ENCODE data around the gene CERS4. TPM values are rescaled to one million over a fixed set of nuclear protein-coding genes. Genes with fewer than 3 reads are reported as not detected.

CERS4 gene
- total and polyA plus RNA-seq, 2 donors (not counting 1 experiment from before 2014, with no cell fraction given): 104 to 125 TPM

DNA sequence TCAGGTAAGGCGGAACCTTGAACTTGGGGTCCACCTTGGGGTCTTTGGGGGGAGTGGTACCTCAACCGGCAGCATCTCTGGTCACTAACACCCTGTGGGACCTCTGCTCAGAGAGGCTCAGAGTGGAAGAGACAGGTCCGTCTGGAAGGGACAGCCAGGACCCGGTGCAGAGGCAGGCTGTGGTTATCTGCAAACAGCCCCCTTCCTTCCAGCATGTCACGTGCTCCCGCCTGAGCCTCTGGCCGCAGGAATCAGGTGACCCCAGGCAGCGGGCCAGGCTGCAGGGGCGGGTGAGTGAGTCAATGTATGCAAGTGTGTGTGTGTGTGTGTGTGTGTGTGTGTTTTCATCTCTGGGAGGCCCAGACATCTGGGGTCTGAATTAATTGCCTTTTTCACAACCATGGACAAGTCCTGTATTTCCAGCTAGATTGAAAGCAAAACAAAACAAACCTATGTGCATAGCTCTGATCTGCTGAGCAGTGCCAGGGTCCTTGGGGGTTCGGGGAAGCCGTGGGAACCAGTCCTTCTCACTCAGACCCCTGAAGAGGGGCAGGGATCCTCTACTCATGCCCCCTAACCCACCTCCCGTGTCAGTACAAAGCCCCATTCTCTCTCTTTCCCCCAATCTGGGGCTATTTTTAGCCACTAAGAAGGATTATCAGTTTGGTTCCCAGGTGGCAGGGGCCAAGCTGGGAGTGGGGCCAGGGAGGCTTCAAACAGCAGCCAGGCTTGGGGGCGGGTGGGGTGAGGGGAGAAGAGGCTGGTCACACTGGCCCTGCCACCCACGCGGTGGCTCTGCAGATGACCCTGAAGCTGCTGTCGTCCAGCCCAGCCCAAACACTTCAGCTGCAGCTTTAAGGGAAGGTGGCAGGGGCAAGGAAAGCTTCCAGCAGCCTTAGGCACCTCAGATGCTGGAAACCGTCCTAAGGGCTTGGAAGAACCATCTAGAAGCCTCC is 31.4 kb downstream of the CERS4 start:
- ChIA-PET POLR2A (interaction anchor here (0.6 to 1.4 kb wide), 4 partner anchors 10 to 410 kb away, joined by 3 to 5 read pairs (median 4); no protein-coding TSS in a partner anchor), CTCF (interaction anchor here (0.8 to 4.6 kb wide), 5 partner anchors 12 to 239 kb away, joined by 3 to 29 read pairs (median 4); no protein-coding TSS in a partner anchor)
- Mint-ChIP-seq H3K9me3 (ENCODE audit: insufficient read depth) (no peaks in the 10 kb centered on the region), H3K4me1 (peaks cover 52% of the 10 kb centered on the region), H3K27me3 (no peaks in the 10 kb centered on the region), H3K27ac (peak overlapping the region; percentile 77), H3K4me3 (peak overlapping the region; percentile 73)
- H3K27ac ChIP-seq (ENCODE audit: low read length in 2 of 2): peak overlapping the region in 1 of 2 donors; percentile 21
- H3K9me3 ChIP-seq (ENCODE audit: control extremely low read depth in 1 of 3, control insufficient read depth in 2 of 3, insufficient read depth in 1 of 3, low read length in 2 of 3): peaks cover 0 to 20% (median 10%) of the 10 kb centered on the region in 3 donors
- H3K9ac ChIP-seq (ENCODE audit: low read length): peak overlapping the region; percentile 13
- H3K36me3 ChIP-seq (replicated peaks in 1 of 2; ENCODE audit: control extremely low read depth in 1 of 2, control insufficient read depth in 1 of 2, extremely low read depth in 1 of 2, insufficient read depth in 2 of 2, low read length in 1 of 2): peaks cover 0 to 10% of the 10 kb centered on the region in 2 experiments
- H3K27me3 ChIP-seq (replicated peaks in 1 of 4; ENCODE audit: control extremely low read depth in 1 of 4, control insufficient read depth in 3 of 4, insufficient read depth in 4 of 4, low read length in 3 of 4): no peaks in the 10 kb centered on the region
- peak; percentile 81 for ATAC-seq (ENCODE audit: low read depth)
- no peak overlapping the region for H2AFZ ChIP-seq (ENCODE audit: insufficient read depth, low read depth, low read length, poor library complexity, severe bottlenecking)
- H3K4me3 ChIP-seq (ENCODE audit: control extremely low read depth in 1 of 5, extremely low read depth in 1 of 5, insufficient read depth in 1 of 5, low read depth in 2 of 5, low read length in 4 of 5): peak overlapping the region in 1 of 5 experiments; percentile 9
- peak; percentile 67 for DNase-seq
- intact Hi-C loops (cut with micrococcal nuclease): loop anchor here (5.0 kb wide), 1 partner anchor 48 kb away; no protein-coding TSS in a partner anchor
- TF ChIP-seq, protein P1, sequence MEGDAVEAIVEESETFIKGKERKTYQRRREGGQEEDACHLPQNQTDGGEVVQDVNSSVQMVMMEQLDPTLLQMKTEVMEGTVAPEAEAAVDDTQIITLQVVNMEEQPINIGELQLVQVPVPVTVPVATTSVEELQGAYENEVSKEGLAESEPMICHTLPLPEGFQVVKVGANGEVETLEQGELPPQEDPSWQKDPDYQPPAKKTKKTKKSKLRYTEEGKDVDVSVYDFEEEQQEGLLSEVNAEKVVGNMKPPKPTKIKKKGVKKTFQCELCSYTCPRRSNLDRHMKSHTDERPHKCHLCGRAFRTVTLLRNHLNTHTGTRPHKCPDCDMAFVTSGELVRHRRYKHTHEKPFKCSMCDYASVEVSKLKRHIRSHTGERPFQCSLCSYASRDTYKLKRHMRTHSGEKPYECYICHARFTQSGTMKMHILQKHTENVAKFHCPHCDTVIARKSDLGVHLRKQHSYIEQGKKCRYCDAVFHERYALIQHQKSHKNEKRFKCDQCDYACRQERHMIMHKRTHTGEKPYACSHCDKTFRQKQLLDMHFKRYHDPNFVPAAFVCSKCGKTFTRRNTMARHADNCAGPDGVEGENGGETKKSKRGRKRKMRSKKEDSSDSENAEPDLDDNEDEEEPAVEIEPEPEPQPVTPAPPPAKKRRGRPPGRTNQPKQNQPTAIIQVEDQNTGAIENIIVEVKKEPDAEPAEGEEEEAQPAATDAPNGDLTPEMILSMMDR (IDR thresholded peaks at IDR 0.05): no peak
- TF ChIP-seq EZH2 (IDR thresholded peaks at IDR 0.05; ENCODE audit: borderline replicate concordance, insufficient read depth, low read depth, low read length, poor library complexity, severe bottlenecking): no peak
- peaks cover 57% of the 10 kb centered on the region for H3K79me2 ChIP-seq (ENCODE audit: control insufficient read depth, insufficient read depth, low read length)
- peaks cover 20 to 29% of the 10 kb centered on the region in 2 donors for H3K4me1 ChIP-seq (ENCODE audit: control insufficient read depth in 2 of 2, insufficient read depth in 2 of 2, low read length in 2 of 2)
- WGBS (ENCODE audit: insufficient coverage): 30% methylated on average over 15 of the region's 17 CpGs
- H3K4me2 ChIP-seq (replicated peaks; ENCODE audit: low read depth, low read length, poor library complexity, severe bottlenecking): peak overlapping the region; percentile 61
- peaks cover 38% of the 10 kb centered on the region for H4K20me1 ChIP-seq (ENCODE audit: control insufficient read depth, insufficient read depth, low read length, poor library complexity, severe bottlenecking)
